HG02870 (cell line): ENCODE data around the gene SYCP3.
"Not testable (repeated sequence)": the region's sequence is repeated elsewhere in the genome, so short reads cannot be mapped to it uniquely, and the experiment has no call there.

Experiments
- ATAC-seq: cut with Tn5 transposase; IDR thresholded peaks from one replicate; pipeline ENCODE4 v1.9.1; 2021; ENCODE audit warnings: mild to moderate bottlenecking, moderate library complexity; ENCODE audit not compliant: unreplicated experiment

Gene SYCP3

GRCh38 chr12:101685092-101685491, 54.2 kb downstream of the SYCP3 start:
- no peak for ATAC-seq

- not testable (repeated sequence) for ATAC-seq
Observed at GRCh38 chr12:101681627-101682026, 57.6 kb downstream of the SYCP3 start.

GRCh38 chr12:101680647-101681046, 58.6 kb downstream of the SYCP3 start:
- no peak for ATAC-seq

GRCh38 chr12:101680240-101680639, 59.0 kb downstream of the SYCP3 start:
- ATAC-seq: no peak
